Duodenal mucosa (tissue), 2 donors: ENCODE measurements around the gene PCED1B.

Experiments
- H3K27ac ChIP-seq: one replicate; pipeline ENCODE4 v1.7.0; 2013; ENCODE audit warnings: low read depth, low read length
- H3K27me3 ChIP-seq, 2 donors: one replicate each; pipeline ENCODE4 v1.7.0; 2013; ENCODE audit warnings: low read length in 2 of 2, control low read depth in 1 of 2; ENCODE audit not compliant: insufficient read depth in 2 of 2, control insufficient read depth in 1 of 2
- H3K36me3 ChIP-seq, 2 donors: one replicate each; pipeline ENCODE4 v1.7.0; 2013; ENCODE audit warnings: low read length in 2 of 2, control low read depth in 1 of 2; ENCODE audit not compliant: insufficient read depth in 2 of 2, control insufficient read depth in 1 of 2
- H3K4me1 ChIP-seq, 2 donors: one replicate each; pipeline ENCODE4 v1.7.0; 2013; ENCODE audit warnings: low read length in 2 of 2, control low read depth in 1 of 2; ENCODE audit not compliant: insufficient read depth in 2 of 2, control insufficient read depth in 1 of 2
- H3K4me3 ChIP-seq, 2 donors: one replicate each; pipeline ENCODE4 v1.7.0; 2013; ENCODE audit warnings: low read length in 2 of 2, low read depth in 1 of 2
- H3K9ac ChIP-seq, 2 donors: one replicate each; pipeline ENCODE4 v1.7.0; 2013; ENCODE audit warnings: low read length in 2 of 2, low read depth in 1 of 2
- H3K9me3 ChIP-seq, 2 donors: one replicate each; pipeline ENCODE4 v1.7.0; 2013; ENCODE audit warnings: low read length in 2 of 2, control low read depth in 1 of 2; ENCODE audit not compliant: control insufficient read depth in 1 of 2

Gene PCED1B

GRCh38 chr12:47102406-47102805 lies 23.0 kb downstream of the PCED1B start:
- Histone ChIP-seq H3K4me3 (no peak overlapping the region), H3K9me3 (no peaks in the 10 kb centered on the region), H3K9ac (no peak overlapping the region), H3K4me1 (peaks cover 0 to 1% of the 10 kb centered on the region in 2 donors), H3K27me3 (no peaks in the 10 kb centered on the region), H3K27ac (no peak overlapping the region), H3K36me3 (no peaks in the 10 kb centered on the region)

DNA sequence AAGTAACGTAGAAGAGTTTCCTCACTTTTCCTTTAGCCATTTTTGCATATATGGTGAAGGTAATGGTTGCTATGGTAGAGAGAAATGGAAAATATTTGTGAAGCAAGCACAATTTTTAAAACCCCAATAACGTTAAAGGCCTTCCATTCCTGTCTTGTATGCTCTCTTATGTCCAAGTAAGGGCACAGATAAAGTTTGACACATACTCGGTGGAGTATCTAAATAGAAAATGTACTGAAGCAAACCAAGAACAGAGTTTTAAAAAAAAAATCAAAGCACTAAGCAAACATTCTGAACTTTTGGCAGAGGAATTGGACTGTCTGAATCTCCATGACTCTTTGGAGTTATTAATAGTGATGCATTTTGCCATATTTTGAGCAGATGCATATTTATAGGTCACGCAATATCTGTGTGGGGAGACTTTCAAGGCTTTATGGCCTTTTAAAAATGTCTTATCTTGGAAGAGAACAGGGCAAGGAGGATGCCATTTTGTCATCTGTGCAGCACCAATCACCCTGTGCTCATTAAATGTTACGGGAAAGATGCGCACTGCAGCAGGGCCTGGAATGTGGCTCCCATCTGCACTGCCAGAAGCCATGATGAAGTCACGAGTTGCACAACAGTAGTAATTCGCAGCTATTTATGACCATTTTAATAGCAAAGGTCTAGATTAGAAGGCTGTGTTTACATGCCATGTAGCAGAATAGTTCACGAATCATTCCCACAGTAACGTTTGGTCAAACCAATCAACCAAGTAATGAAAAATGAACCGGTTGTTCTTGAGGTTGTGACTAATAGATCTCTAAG lies 23.6 kb downstream of the PCED1B start:
- no peaks in the 10 kb centered on the region for H3K36me3 ChIP-seq
- no peak overlapping the region for H3K27ac ChIP-seq
- H3K4me3 ChIP-seq = no peak overlapping the region
- H3K9ac ChIP-seq = no peak overlapping the region
- no peaks in the 10 kb centered on the region for H3K27me3 ChIP-seq
- H3K9me3 ChIP-seq = no peaks in the 10 kb centered on the region
- no peaks in the 10 kb centered on the region for H3K4me1 ChIP-seq

DNA sequence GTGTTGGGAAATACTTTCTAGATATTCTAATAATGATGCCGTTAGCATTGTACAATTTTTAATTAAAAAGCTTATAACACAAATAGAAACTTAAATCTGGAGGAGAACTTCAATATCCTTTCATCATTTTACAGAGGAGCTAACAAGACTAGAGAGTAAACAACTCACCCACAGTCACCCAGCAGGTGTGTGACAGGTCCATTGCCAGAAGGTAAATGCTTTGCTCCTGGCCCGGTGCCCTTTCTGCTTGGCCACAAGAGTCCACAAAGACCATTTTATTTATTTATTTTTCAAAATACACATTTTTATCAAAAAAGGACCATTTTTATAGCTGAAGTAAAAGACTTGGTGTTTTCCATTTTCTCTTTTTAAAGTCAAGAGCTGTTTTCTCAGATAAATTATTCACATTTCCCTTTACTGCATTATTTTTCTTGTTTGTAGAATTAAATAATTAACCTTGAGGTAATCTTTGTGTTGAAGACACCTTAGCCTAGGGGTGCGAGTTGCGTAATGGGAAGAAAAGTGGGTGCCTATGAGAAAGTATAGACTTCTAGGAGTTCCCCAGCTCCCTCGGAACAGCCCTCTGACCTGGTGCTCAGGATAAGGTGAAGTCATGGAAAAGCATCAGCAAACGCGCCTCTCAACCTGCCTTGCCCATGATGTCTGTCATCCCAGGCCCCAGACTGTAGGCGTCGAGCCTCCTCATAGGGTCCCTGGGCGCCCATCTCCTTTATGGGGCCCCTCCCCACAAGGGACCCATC lies 26.7 kb downstream of the PCED1B start:
- Histone ChIP-seq H3K36me3 (no peaks in the 10 kb centered on the region), H3K9me3 (no peaks in the 10 kb centered on the region), H3K9ac (no peak overlapping the region), H3K27me3 (no peaks in the 10 kb centered on the region), H3K4me3 (no peak overlapping the region), H3K27ac (no peak overlapping the region), H3K4me1 (no peaks in the 10 kb centered on the region)

- Histone ChIP-seq H3K36me3 (no peaks in the 10 kb centered on the region), H3K4me1 (no peaks in the 10 kb centered on the region), H3K4me3 (no peak overlapping the region), H3K27ac (no peak overlapping the region), H3K9ac (no peak overlapping the region), H3K9me3 (no peaks in the 10 kb centered on the region), H3K27me3 (no peaks in the 10 kb centered on the region)
Observed at GRCh38 chr12:47107446-47107845, 28.0 kb downstream of the PCED1B start.

GRCh38 chr12:47107926-47108325 lies 28.5 kb downstream of the PCED1B start:
- no peaks in the 10 kb centered on the region for H3K36me3 ChIP-seq
- H3K4me1 ChIP-seq = no peaks in the 10 kb centered on the region
- no peaks in the 10 kb centered on the region for H3K27me3 ChIP-seq
- H3K27ac ChIP-seq = no peak overlapping the region
- no peak overlapping the region for H3K4me3 ChIP-seq
- no peaks in the 10 kb centered on the region for H3K9me3 ChIP-seq
- no peak overlapping the region for H3K9ac ChIP-seq

GRCh38 chr12:47110011-47110541 lies 30.7 kb downstream of the PCED1B start:
- Histone ChIP-seq H3K27me3 (no peaks in the 10 kb centered on the region), H3K4me1 (no peaks in the 10 kb centered on the region), H3K9ac (no peak overlapping the region), H3K4me3 (no peak overlapping the region), H3K36me3 (no peaks in the 10 kb centered on the region), H3K9me3 (no peaks in the 10 kb centered on the region), H3K27ac (no peak overlapping the region)

DNA sequence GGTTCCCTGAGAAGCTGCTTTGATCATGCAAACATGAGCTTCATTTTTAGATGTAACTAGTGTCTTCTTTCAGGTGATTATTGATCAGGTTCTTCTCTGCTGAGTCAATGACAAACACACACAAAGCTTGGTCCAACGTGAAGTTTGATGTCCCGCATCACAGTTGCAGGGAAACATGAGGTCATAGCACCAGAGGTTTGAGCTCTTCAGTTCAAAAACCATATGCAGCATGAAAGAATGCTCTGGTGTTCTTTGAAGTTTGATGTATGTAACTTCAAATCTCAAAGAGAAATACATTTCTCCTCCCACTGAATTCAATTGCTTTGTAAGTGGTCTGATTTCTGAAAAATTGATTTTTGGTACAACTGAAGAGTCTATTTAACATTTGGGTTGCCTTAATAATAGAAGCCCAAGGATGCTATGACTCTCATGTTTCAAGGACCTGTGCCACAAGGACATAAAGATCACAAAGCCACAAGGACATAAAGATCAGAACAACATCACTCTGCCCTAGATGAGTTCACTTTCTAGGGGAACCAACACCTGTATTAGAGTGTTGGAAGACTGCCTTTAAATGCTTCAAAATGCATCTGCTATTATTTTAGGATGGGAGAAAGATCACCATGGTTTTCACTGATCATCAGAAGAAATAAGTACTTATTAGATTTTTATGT lies 31.4 kb downstream of the PCED1B start:
- Histone ChIP-seq H3K36me3 (no peaks in the 10 kb centered on the region), H3K27ac (no peak overlapping the region), H3K4me3 (no peak overlapping the region), H3K4me1 (no peaks in the 10 kb centered on the region), H3K27me3 (no peaks in the 10 kb centered on the region), H3K9ac (no peak overlapping the region), H3K9me3 (no peaks in the 10 kb centered on the region)

GRCh38 chr12:47111392-47111778 lies 32.0 kb downstream of the PCED1B start:
- no peak overlapping the region for H3K27ac ChIP-seq
- H3K4me1 ChIP-seq = no peaks in the 10 kb centered on the region
- H3K36me3 ChIP-seq = no peaks in the 10 kb centered on the region
- no peaks in the 10 kb centered on the region for H3K9me3 ChIP-seq
- no peak overlapping the region for H3K9ac ChIP-seq
- no peak overlapping the region for H3K4me3 ChIP-seq
- no peaks in the 10 kb centered on the region for H3K27me3 ChIP-seq

DNA sequence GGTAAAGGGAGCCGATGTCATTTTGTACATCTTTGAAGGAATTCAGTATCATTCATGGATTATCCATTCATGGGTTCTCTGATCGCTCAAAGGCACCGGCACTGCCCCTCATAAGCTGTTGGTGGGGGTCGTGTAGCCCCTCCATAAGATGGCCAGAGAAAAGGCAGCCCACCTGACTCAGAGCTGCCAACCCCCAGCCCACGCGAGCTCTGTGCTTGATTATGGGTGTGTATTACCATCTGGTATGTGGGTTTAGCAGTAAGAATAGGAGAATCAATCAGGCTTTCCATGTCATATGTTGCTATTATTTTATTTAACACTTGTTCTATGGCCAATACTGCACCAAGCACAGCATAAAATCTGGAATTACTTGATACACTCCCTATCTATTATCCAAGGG lies 32.4 kb downstream of the PCED1B start:
- no peak overlapping the region for H3K9ac ChIP-seq
- H3K4me1 ChIP-seq = no peaks in the 10 kb centered on the region
- no peak overlapping the region for H3K4me3 ChIP-seq
- no peaks in the 10 kb centered on the region for H3K9me3 ChIP-seq
- no peaks in the 10 kb centered on the region for H3K36me3 ChIP-seq
- no peak overlapping the region for H3K27ac ChIP-seq
- no peaks in the 10 kb centered on the region for H3K27me3 ChIP-seq

DNA sequence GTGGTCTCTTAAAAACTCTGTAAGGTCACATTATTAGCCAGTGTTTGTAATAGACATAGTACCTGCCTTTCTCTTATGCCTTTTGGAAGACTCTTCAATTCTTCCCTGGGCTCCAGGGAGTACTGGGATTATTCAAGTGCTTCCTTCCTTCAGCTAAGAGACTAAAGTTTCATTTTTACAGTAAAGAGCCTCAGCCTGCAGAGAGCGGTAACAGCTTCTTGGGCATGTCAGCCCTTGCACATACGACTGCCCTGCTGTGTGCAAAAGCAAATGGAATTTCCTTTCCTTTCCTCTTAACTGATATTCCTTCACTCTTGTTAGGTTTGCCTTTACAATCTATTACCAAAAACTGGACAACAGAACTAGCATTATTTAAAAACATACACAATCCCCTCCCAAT lies 33.3 kb downstream of the PCED1B start:
- H3K27ac ChIP-seq = no peak overlapping the region
- no peak overlapping the region for H3K4me3 ChIP-seq
- no peaks in the 10 kb centered on the region for H3K36me3 ChIP-seq

More for the DNA sequence above, 33.3 kb downstream of the PCED1B start:
- no peaks in the 10 kb centered on the region for H3K9me3 ChIP-seq
- H3K27me3 ChIP-seq = no peaks in the 10 kb centered on the region
- no peaks in the 10 kb centered on the region for H3K4me1 ChIP-seq
- no peak overlapping the region for H3K9ac ChIP-seq
